Muscle layer of colon (tissue), 2 donors: ENCODE results near the gene EHD1.

Experiments
- H3K27ac ChIP-seq: one replicate; pipeline ENCODE4 v1.7.0; 2013; ENCODE audit warnings: low read depth, mild to moderate bottlenecking, low read length, moderate library complexity
- H3K27me3 ChIP-seq, 2 donors: one replicate each; pipeline ENCODE4 v1.7.0; 2013; ENCODE audit warnings: low read length in 2 of 2, mild to moderate bottlenecking in 2 of 2; ENCODE audit not compliant: insufficient read depth in 2 of 2, control insufficient read depth in 1 of 2
- H3K36me3 ChIP-seq: one replicate; pipeline ENCODE4 v1.7.0; 2013; ENCODE audit warnings: mild to moderate bottlenecking, low read length; ENCODE audit not compliant: insufficient read depth
- H3K4me1 ChIP-seq: one replicate; pipeline ENCODE4 v1.7.0; 2013; ENCODE audit warnings: mild to moderate bottlenecking, low read length; ENCODE audit not compliant: insufficient read depth
- H3K4me3 ChIP-seq, 2 donors: one replicate each; pipeline ENCODE4 v1.7.0; 2013; ENCODE audit warnings: low read length in 2 of 2, low read depth in 1 of 2, mild to moderate bottlenecking in 1 of 2, moderate library complexity in 1 of 2
- H3K9ac ChIP-seq: one replicate; pipeline ENCODE4 v1.7.0; 2013; ENCODE audit warnings: low read length
- H3K9me3 ChIP-seq: one replicate; pipeline ENCODE4 v1.7.0; 2013; ENCODE audit warnings: mild to moderate bottlenecking, low read length
- donor health status: abdominal sarcoma.
- donor health status: Adenocarcinoma of cecum.

Gene EHD1

GRCh38 chr11:64877390-64878222, 815 bp downstream of the EHD1 start:
- Histone ChIP-seq H3K27ac (peak overlapping the region; percentile 91), H3K9ac (peak overlapping the region; percentile 56), H3K36me3 (peaks cover 19% of the 10 kb centered on the region), H3K4me1 (peaks cover 47% of the 10 kb centered on the region), H3K27me3 (no peaks in the 10 kb centered on the region), H3K9me3 (no peaks in the 10 kb centered on the region), H3K4me3 (peak overlapping the region; percentile 51 to 61)

- Histone ChIP-seq H3K4me1 (peaks cover 53% of the 10 kb centered on the region), H3K36me3 (peaks cover 23% of the 10 kb centered on the region), H3K27me3 (no peaks in the 10 kb centered on the region), H3K4me3 (peak overlapping the region; percentile 51 to 61), H3K27ac (peak overlapping the region; percentile 91), H3K9ac (peak overlapping the region; percentile 56), H3K9me3 (no peaks in the 10 kb centered on the region)
Measured at GRCh38 chr11:64876835-64877341, 1.5 kb downstream of the EHD1 start.

- Histone ChIP-seq H3K27me3 (no peaks in the 10 kb centered on the region), H3K27ac (peak overlapping the region; percentile 91), H3K4me3 (peak overlapping the region; percentile 51 to 61), H3K9ac (peak overlapping the region; percentile 56), H3K4me1 (peaks cover 59% of the 10 kb centered on the region), H3K9me3 (no peaks in the 10 kb centered on the region), H3K36me3 (peaks cover 29% of the 10 kb centered on the region)
Measured at GRCh38 chr11:64876229-64876750, 2.1 kb downstream of the EHD1 start.

GRCh38 chr11:64875369-64876228, 2.8 kb downstream of the EHD1 start:
- H3K36me3 ChIP-seq = peaks cover 35% of the 10 kb centered on the region
- H3K27ac ChIP-seq = peak overlapping the region; percentile 91
- H3K4me1 ChIP-seq = peaks cover 66% of the 10 kb centered on the region
- no peaks in the 10 kb centered on the region for H3K9me3 ChIP-seq
- H3K9ac ChIP-seq = peak overlapping the region; percentile 56
- peak overlapping the region; percentile 51 to 61 for H3K4me3 ChIP-seq
- no peaks in the 10 kb centered on the region for H3K27me3 ChIP-seq

GRCh38 chr11:64874308-64875240, 3.8 kb downstream of the EHD1 start:
- Histone ChIP-seq H3K9me3 (no peaks in the 10 kb centered on the region), H3K27ac (peak overlapping the region; percentile 37), H3K4me3 (peak overlapping the region in 1 of 2 donors; percentile 4), H3K36me3 (peaks cover 35% of the 10 kb centered on the region), H3K27me3 (no peaks in the 10 kb centered on the region), H3K9ac (no peak overlapping the region), H3K4me1 (peaks cover 72% of the 10 kb centered on the region)

- Histone ChIP-seq H3K4me1 (peaks cover 83% of the 10 kb centered on the region), H3K9ac (no peak overlapping the region), H3K27me3 (no peaks in the 10 kb centered on the region), H3K9me3 (no peaks in the 10 kb centered on the region), H3K4me3 (peak overlapping the region in 1 of 2 donors; percentile 13), H3K27ac (peak overlapping the region; percentile 33), H3K36me3 (peaks cover 43% of the 10 kb centered on the region)
Measured at GRCh38 chr11:64872790-64873488, 5.5 kb downstream of the EHD1 start.

- Histone ChIP-seq H3K9me3 (no peaks in the 10 kb centered on the region), H3K27ac (peak overlapping the region; percentile 65), H3K9ac (peak overlapping the region; percentile 11), H3K27me3 (no peaks in the 10 kb centered on the region), H3K4me3 (peak overlapping the region in 1 of 2 donors; percentile 37), H3K4me1 (peaks cover 84% of the 10 kb centered on the region), H3K36me3 (peaks cover 45% of the 10 kb centered on the region)
Measured at GRCh38 chr11:64871492-64871891, 6.9 kb downstream of the EHD1 start.

- Histone ChIP-seq H3K27me3 (no peaks in the 10 kb centered on the region), H3K4me3 (peak overlapping the region in 1 of 2 donors; percentile 37), H3K9me3 (no peaks in the 10 kb centered on the region), H3K9ac (peak overlapping the region; percentile 74), H3K27ac (peak overlapping the region; percentile 96), H3K4me1 (peaks cover 82% of the 10 kb centered on the region), H3K36me3 (peaks cover 45% of the 10 kb centered on the region)
Measured at GRCh38 chr11:64870893-64871466, 7.4 kb downstream of the EHD1 start.

- no peaks in the 10 kb centered on the region for H3K9me3 ChIP-seq
- H3K36me3 ChIP-seq = peaks cover 45% of the 10 kb centered on the region
- H3K27ac ChIP-seq = peak overlapping the region; percentile 96
- no peaks in the 10 kb centered on the region for H3K27me3 ChIP-seq
- H3K4me1 ChIP-seq = peaks cover 82% of the 10 kb centered on the region
- H3K4me3 ChIP-seq = peak overlapping the region in 1 of 2 donors; percentile 37
- peak overlapping the region; percentile 74 for H3K9ac ChIP-seq
Measured at GRCh38 chr11:64870176-64870892, 8.1 kb downstream of the EHD1 start.
